ENCODE measurements around the gene NAP1L4.

NAP1L4 gene

DNA sequence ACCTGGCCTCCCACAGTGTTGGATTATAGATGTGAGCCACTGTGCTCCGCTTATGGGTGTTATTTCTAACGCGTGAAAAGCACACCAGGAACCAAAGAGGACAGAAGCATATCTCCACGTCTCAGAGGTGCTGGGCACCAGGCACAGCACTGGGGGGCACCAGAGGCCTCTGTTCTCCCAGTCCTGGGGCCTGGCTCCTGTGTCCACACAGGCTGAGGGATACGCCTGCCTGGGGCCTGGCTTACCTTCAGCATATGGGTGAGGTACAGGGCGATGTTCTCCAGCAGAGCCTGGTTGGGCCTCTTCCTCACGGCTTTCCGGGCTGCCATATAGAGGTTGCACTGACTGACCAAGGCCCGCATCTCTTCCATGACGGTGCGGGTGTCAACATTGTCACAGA, 24.7 kb upstream of the NAP1L4 start:
- no peak overlapping the region for H3K27ac ChIP-seq
- TF ChIP-seq, protein P1, sequence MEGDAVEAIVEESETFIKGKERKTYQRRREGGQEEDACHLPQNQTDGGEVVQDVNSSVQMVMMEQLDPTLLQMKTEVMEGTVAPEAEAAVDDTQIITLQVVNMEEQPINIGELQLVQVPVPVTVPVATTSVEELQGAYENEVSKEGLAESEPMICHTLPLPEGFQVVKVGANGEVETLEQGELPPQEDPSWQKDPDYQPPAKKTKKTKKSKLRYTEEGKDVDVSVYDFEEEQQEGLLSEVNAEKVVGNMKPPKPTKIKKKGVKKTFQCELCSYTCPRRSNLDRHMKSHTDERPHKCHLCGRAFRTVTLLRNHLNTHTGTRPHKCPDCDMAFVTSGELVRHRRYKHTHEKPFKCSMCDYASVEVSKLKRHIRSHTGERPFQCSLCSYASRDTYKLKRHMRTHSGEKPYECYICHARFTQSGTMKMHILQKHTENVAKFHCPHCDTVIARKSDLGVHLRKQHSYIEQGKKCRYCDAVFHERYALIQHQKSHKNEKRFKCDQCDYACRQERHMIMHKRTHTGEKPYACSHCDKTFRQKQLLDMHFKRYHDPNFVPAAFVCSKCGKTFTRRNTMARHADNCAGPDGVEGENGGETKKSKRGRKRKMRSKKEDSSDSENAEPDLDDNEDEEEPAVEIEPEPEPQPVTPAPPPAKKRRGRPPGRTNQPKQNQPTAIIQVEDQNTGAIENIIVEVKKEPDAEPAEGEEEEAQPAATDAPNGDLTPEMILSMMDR (conservative IDR thresholded peaks at IDR 0.05), result no peak

DNA sequence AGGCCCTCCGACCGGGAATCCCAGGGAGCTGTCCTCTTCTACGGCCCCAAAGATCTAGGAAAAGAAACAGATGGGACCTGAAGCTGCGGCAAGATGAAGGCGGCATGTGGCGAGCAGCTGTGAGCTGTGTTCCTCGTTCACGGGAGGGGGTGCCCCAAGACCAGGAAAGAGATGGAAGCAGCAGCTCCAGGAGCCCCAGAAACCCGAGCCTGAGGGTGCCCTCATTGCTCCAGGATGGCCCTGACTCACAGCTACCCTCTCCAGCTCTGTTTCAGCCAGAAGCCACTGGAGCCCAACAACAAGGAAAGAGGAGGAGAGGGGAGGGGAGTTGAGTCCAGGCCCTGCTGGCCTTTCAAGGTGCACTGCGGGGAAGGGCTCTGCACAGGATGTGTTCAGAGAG, 23.7 kb upstream of the NAP1L4 start:
- no peak overlapping the region for H3K27ac ChIP-seq
- TF ChIP-seq, protein P1 (conservative IDR thresholded peaks at IDR 0.05), result no peak

DNA sequence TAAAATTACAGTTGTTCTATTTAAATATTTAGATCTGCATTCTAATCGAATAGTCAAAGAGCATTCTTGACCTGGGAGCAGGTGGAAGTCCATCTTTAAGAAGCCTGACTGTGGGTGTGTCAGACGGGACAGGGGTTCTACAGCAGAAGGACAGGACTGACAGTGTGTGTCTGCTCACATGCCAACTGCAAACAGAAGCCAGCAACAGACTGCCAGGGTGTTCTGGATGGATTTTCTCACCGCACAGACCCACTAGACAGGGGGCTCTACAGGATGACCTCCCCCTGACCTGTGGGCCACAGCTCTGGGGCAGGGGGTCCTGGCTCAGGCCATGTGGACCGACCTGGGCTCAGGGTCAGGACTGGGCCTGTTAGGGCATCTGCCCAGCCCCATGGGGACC, 22.8 kb upstream of the NAP1L4 start:
- no peak overlapping the region for H3K27ac ChIP-seq
- TF ChIP-seq, protein P1 (conservative IDR thresholded peaks at IDR 0.05), result no peak

DNA sequence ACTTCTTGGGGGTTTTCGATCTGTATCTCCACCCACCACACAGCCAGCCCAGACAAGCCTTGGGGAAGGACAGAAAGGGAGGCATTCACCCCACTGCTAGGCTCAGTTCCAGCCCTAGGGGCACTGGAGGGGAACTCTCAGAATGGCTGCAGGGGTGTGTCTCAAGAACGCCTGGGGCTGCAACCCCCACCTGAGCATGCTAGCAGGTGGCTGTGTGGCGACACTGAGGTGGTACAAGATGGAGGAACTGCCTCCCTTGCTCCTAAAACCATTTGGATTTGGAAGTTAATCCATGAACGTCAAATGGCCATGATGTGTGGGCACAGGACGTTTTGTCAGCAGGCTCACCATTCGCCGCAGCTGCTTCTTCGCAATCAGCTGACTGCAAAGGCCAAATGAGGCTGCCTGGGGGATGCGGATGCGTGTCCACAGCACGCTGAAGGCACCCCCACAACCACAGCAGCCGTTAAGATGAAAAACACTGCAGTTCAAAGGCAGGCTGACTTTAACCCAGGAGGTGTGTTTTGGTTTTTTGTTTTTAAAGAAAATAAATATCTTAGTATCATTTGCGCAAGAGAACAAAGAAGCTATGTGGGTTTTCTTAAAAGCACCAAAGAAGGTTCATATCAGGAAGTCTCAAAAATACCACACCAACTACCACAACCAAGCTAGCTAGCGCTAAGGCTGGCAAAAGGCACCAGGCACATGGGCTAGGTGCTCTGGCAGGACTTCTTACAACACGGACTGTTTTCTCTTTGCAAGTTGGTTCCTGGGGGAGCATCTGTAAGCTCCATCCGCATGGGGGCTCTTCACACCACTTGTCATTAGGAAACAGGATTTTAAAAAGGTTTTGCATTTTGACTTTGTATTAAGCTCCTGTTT, 22.2 kb upstream of the NAP1L4 start:
- TF ChIP-seq, protein P1 (conservative IDR thresholded peaks at IDR 0.05), result no peak
- no peak overlapping the region for H3K27ac ChIP-seq

DNA sequence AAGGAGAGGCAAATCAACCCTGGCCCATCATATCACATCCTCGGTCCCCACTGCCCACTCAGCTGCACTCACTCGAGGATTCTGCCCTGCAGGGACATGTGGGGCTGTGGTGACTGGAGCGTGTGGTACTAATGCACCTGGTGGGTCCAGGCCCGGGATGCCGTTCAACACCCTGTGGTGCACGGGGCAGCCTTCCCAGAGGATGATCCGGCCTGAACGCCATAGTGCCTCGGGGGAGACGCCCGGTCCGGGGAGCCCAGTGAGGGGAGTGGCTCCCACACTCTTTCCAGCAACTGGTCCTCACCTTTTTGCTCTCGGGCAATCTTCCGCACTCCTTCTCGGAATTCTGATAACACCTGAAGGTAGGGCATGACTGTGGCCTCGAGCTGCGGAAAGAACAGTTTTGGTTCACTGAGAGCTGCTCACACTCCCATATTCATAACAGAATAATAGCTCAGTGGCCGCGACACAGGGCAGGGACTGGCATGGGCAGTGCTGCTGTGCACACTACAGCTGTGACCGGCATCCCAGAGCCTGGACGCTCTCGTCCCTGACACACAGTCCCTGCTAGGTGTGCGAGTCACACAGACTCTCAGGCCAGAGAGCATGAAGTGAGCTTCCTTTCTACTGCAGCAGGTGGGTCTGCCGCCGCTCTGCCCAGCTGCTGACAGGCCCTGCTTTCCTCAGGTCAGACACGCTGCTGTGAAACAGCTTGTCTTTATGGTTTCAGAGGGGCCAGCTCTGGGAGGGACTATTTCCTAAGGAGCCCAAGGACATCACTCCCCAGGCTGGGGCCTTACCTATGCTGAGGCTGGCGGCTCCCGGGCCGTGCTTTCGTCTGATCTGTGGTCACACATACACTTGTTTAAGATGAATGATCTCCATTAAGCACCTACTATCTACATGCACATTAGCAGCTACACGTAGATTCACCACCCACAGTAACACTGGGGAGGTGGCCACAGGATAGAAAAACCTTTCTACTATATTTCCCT, 20.1 kb upstream of the NAP1L4 start:
- no peak overlapping the region for H3K27ac ChIP-seq
- TF ChIP-seq, protein P1 (conservative IDR thresholded peaks at IDR 0.05), result no peak

DNA sequence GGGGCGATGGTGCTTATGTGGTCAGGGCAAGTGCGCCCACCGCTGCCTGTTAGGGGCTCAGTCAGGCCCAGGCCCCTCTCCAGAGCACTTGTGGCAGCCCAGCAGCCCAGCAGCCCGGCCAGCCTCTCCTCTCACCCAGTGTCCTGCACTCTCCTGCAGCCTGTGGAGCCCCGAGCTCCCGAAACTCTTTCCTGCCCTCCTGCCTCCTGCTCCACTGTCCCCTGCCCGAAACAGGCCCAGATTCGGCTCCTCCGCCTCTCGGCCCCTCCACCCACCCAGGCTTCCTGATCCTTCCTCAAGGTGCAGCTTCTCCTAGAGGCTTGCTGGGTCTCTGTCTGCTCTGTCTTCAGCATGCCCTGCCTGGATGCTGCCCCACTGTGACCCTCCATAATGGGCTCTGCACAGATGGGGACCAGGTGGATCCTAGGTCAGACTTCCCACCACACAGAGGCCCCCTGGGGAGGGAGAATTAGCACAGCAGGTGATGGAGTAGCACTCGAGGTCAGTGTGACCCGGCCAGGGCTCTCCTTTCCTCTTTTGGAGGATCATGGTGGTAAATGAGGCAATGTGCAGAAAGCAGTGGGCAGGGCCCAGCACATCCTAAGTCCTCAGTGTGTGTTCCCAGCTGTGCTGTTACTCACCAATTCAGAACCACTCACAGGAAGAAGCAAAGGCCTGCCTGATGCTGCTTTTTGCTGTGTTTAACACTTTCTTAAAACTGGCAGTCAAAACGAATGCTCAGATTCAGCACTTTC, 18.6 kb upstream of the NAP1L4 start:
- no peak overlapping the region for H3K27ac ChIP-seq
- TF ChIP-seq, protein P1 (conservative IDR thresholded peaks at IDR 0.05), result no peak
